ENCODE measurements around the gene LHX5.

GRCh38 chr12:113468365-113469223 lies 3.1 kb downstream of the LHX5 start:
- TF ChIP-seq CTCF (IDR thresholded peaks at IDR 0.05) (no peak), POLR2A (IDR thresholded peaks at IDR 0.05) (no peak)

All from uterus (tissue), 2 donors.